K562 (cell line): Measurements from ENCODE around the gene DNAJC8. TPM values are rescaled to one million over a fixed set of nuclear protein-coding genes. Genes with fewer than 3 reads are reported as not detected.

ENCODE experiments used
- BHLHE40 ChIP-seq: IDR thresholded peaks from 2 replicates; pipeline ENCODE4 v1.6.1; 2011; ENCODE audit warnings: low read length, improper control_type of control experiment
- FOSL1 ChIP-seq: fragments of 200-800 bp; sonication (Bioruptor generic); conservative IDR thresholded peaks from 2 replicates; pipeline ENCODE4 v1.6.1; 2016; ENCODE audit warnings: missing genetic modification characterization, missing compliant biosample characterization
- FOXP1 ChIP-seq: sonication (generic); formaldehyde crosslinking; IDR thresholded peaks from 2 replicates; pipeline ENCODE4 v1.8.0; 2022; ENCODE audit warnings: mild to moderate bottlenecking, missing genetic modification reagents
- GATA2 ChIP-seq: sonication (generic); formaldehyde crosslinking; IDR thresholded peaks from 2 replicates; pipeline ENCODE4 v1.4.0; 2020; ENCODE audit warnings: mild to moderate bottlenecking, missing genetic modification reagents
- GTF2A2 ChIP-seq: IDR thresholded peaks from 2 replicates; pipeline ENCODE4 v1.6.1; 2016; ENCODE audit warnings: mild to moderate bottlenecking, missing genetic modification characterization, missing compliant biosample characterization
- MAX ChIP-seq: sonication (generic); formaldehyde crosslinking; IDR thresholded peaks from 2 replicates; pipeline ENCODE4 v1.9.0; 2022; ENCODE audit warnings: mild to moderate bottlenecking, missing genetic modification reagents
- PHF21A ChIP-seq: fragments of 450-650 bp; IDR thresholded peaks from 2 replicates; pipeline ENCODE4 v1.6.1; 2017; ENCODE audit warnings: low read depth, borderline replicate concordance
- RHOXF2B ChIP-seq: fragments of 250-450 bp; sonication (Bioruptor Pico); conservative IDR thresholded peaks from 2 replicates; pipeline ENCODE4 v1.5.1; 2021
- STAT5B ChIP-seq: fragments of 250-450 bp; sonication (Bioruptor Pico); IDR thresholded peaks from 2 replicates; pipeline ENCODE4 v1.8.0; 2021; ENCODE audit warnings: mild to moderate bottlenecking, inconsistent platforms
- ZNF121 ChIP-seq: sonication (generic); formaldehyde crosslinking; conservative IDR thresholded peaks from 2 replicates; pipeline ENCODE4 v1.8.0; 2022; ENCODE audit warnings: missing genetic modification reagents
- ZNF165 ChIP-seq: fragments of 250-450 bp; sonication (Bioruptor Pico); IDR thresholded peaks from 2 replicates; pipeline ENCODE4 v1.4.0; 2020; ENCODE audit warnings: borderline replicate concordance
- ZNF830 ChIP-seq: fragments of 250-450 bp; sonication (Bioruptor Pico); IDR thresholded peaks from 2 replicates; pipeline ENCODE4 v1.5.0; 2021; ENCODE audit warnings: mild to moderate bottlenecking
- ZSCAN32 ChIP-seq: fragments of 450-650 bp; formaldehyde crosslinking; IDR thresholded peaks from 2 replicates; pipeline ENCODE4 v1.4.0; 2020; ENCODE audit warnings: mild to moderate bottlenecking, moderate library complexity
- polyA plus RNA-seq, 8 experiments: library from polyadenylated mRNA; depleted of rRNA in 4 of 8; stranded (reverse) in 5 of 8; unstranded in 3 of 8; fragments of >200 nt; fragmentation: Nextera tagmentation in 2 of 8; fragmentation: Illumina TruSeq in 1 of 8; extraction: Ambion mirVana in 2 of 8; extraction: Trizol in 1 of 8; gene quantifications; 2 replicates each; pipeline versions ENCODE4 v1.2.1 to v1.2.3, GENCODE V29; 2011 to 2014; ENCODE audit warnings: inconsistent platforms in 1 of 8, missing spikeins in 1 of 8
- total RNA-seq, 7 experiments: library from RNA; depleted of rRNA in 6 of 7; stranded (reverse); fragments of >200 nt in 6 of 7; fragmentation: Illumina TruSeq in 2 of 7; extraction: Trizol in 2 of 7; gene quantifications; 2 replicates each; pipeline versions ENCODE4 v1.2.1 to v1.2.3, GENCODE V29; 2011 to 2021; ENCODE audit warnings: low replicate concordance in 1 of 7
- TF ChIP-seq, protein P1 (sequence below): fragments of 450-650 bp; IDR thresholded peaks from 2 replicates; pipeline ENCODE4 v1.6.1; 2018; ENCODE audit not compliant: partially characterized antibody
- TF ChIP-seq, protein P2 (sequence below): sonication (generic); formaldehyde crosslinking; IDR thresholded peaks from 2 replicates; pipeline ENCODE4 v1.9.0; 2022; ENCODE audit warnings: mild to moderate bottlenecking, missing genetic modification reagents
- TF ChIP-seq, protein P3 (sequence below): fragments of 450-650 bp; formaldehyde crosslinking; IDR thresholded peaks from 2 replicates; pipeline ENCODE4 v1.4.0; 2020; ENCODE audit warnings: mild to moderate bottlenecking, moderate library complexity
- TF ChIP-seq, protein P4 (sequence below): fragments of 250-450 bp; sonication (Bioruptor Pico); IDR thresholded peaks from 2 replicates; pipeline ENCODE4 v1.5.0; 2021; ENCODE audit warnings: mild to moderate bottlenecking, moderate library complexity

DNAJC8 gene
- total and polyA plus RNA-seq, 9 of the 15 experiments (the other 6 are each of a cell fraction or from before 2014, with no cell fraction given): 143 to 508 (median 209) TPM

- TF ChIP-seq, protein P1, sequence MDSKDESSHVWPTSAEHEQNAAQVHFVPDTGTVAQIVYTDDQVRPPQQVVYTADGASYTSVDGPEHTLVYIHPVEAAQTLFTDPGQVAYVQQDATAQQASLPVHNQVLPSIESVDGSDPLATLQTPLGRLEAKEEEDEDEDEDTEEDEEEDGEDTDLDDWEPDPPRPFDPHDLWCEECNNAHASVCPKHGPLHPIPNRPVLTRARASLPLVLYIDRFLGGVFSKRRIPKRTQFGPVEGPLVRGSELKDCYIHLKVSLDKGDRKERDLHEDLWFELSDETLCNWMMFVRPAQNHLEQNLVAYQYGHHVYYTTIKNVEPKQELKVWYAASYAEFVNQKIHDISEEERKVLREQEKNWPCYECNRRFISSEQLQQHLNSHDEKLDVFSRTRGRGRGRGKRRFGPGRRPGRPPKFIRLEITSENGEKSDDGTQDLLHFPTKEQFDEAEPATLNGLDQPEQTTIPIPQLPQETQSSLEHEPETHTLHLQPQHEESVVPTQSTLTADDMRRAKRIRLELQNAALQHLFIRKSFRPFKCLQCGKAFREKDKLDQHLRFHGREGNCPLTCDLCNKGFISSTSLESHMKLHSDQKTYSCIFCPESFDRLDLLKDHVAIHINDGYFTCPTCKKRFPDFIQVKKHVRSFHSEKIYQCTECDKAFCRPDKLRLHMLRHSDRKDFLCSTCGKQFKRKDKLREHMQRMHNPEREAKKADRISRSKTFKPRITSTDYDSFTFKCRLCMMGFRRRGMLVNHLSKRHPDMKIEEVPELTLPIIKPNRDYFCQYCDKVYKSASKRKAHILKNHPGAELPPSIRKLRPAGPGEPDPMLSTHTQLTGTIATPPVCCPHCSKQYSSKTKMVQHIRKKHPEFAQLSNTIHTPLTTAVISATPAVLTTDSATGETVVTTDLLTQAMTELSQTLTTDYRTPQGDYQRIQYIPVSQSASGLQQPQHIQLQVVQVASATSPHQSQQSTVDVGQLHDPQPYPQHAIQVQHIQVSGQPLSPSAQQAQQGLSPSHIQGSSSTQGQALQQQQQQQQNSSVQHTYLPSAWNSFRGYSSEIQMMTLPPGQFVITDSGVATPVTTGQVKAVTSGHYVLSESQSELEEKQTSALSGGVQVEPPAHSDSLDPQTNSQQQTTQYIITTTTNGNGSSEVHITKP: no peak
- TF ChIP-seq STAT5B (CRISPR knock-in tag) (no peak), ZNF121 (CRISPR knock-in tag) (no peak), ZNF830 (CRISPR knock-in tag) (no peak), RHOXF2B (CRISPR knock-in tag) (no peak), ZNF165 (CRISPR knock-in tag) (no peak), ZSCAN32 (CRISPR knock-in tag) (peak; percentile 92), GTF2A2 (tag) (no peak), FOSL1 (tag) (peak; percentile 66; the same call in 1 of the 2 replicates), GATA2 (CRISPR knock-in tag) (no peak), MAX (no peak), BHLHE40 (peak; percentile 18; the same call in 1 of the 2 replicates), FOXP1 (CRISPR knock-in tag) (no peak), PHF21A (peak; percentile 84; the same call in 1 of the 2 replicates)
- TF ChIP-seq, protein P2, sequence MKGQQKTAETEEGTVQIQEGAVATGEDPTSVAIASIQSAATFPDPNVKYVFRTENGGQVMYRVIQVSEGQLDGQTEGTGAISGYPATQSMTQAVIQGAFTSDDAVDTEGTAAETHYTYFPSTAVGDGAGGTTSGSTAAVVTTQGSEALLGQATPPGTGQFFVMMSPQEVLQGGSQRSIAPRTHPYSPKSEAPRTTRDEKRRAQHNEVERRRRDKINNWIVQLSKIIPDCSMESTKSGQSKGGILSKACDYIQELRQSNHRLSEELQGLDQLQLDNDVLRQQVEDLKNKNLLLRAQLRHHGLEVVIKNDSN (CRISPR knock-in tag): no peak
- TF ChIP-seq, protein P3, sequence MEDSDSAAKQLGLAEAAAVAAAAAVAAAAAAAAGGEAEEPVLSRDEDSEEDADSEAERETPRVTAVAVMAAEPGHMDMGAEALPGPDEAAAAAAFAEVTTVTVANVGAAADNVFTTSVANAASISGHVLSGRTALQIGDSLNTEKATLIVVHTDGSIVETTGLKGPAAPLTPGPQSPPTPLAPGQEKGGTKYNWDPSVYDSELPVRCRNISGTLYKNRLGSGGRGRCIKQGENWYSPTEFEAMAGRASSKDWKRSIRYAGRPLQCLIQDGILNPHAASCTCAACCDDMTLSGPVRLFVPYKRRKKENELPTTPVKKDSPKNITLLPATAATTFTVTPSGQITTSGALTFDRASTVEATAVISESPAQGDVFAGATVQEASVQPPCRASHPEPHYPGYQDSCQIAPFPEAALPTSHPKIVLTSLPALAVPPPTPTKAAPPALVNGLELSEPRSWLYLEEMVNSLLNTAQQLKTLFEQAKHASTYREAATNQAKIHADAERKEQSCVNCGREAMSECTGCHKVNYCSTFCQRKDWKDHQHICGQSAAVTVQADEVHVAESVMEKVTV (CRISPR knock-in tag): no peak
- TF ChIP-seq, protein P4, sequence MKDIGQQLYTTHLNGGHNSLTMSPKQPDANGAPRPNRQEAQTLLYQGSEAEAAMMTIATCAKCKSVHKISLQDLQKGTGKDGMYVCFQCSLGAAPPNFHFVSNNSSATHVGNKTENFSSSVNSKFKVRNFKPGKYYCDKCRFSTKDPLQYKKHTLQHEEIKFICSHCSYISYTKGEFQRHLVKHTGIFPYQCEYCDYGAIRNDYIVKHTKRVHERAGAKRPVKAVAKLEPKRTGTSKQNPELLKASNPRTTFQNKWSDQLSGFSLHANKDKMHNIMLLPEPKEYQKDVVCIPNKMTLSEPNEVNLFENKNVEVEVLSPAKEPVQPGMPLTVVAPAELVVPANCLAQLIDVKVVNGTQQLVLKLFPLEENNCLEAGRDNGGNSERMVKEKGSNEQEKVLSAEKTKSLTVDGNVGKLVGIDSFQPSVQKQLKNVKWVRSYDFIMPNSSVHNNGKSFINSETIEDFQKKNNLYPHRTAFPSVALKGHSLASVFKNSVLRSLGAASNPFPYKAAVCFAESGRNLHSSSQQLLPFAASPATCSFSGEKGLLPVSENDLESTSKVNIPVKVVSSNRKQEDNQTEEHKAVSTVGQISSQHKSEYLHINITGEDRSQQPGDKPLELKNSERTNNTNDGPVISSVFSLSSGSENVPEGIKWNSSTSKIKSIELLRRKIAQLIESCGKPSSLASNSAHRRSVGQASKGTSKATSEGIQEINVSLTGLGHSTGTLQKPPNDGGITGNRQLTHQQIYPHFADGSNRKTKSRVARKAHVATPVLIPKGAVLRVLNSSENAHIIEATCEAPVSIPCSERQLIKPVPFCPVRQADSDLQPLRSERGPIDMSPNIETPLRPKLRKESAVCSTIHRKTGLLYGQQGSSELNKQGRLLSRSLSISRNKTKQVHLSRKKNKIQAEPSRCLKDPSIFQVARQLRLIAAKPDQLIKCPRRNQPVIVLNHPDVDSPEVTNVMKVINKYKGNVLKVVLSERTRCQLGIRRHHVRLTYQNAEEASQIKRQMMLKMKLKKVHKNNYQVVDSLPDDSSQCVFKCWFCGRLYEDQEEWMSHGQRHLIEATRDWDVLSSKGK: no peak
These were observed 16.4 kb upstream of the DNAJC8 start (continued) for GRCh38 chr1:28249013-28249865.
